Neural progenitor cell (in vitro differentiated cells): Measurements from ENCODE around the gene C2CD2L. TPM values are rescaled to one million over a fixed set of nuclear protein-coding genes. Genes with fewer than 3 reads are reported as not detected.

Source experiments
- DNase-seq: peaks from one replicate; pipeline ENCODE4 v3.0.0-alpha.2; 2016; ENCODE audit warnings: low spot score
- H2AFZ ChIP-seq: fragments of 200-600 bp; sonication (generic); replicated peaks from 2 replicates; pipeline ENCODE4 v1.6.1; 2016; ENCODE audit warnings: antibody characterized with exemption
- H3F3A ChIP-seq: fragments of 200-600 bp; sonication (generic); 2 replicates; pipeline ENCODE4 v1.6.1; 2016; ENCODE audit warnings: antibody characterized with exemption, low read depth
- H3K27ac ChIP-seq: fragments of 200-600 bp; sonication (generic); 2 replicates; pipeline ENCODE4 v1.5.1; 2016; ENCODE audit warnings: mild to moderate bottlenecking
- H3K27me3 ChIP-seq: fragments of 200-600 bp; sonication (generic); 2 replicates; pipeline ENCODE4 v1.6.1; 2016; ENCODE audit warnings: mild to moderate bottlenecking, moderate library complexity
- H3K36me3 ChIP-seq: fragments of 200-600 bp; sonication (generic); 2 replicates; pipeline ENCODE4 v1.5.1; 2016
- H3K4me1 ChIP-seq: fragments of 200-600 bp; sonication (generic); 2 replicates; pipeline ENCODE4 v1.6.1; 2016; ENCODE audit warnings: mixed run types
- H3K4me2 ChIP-seq: fragments of 200-600 bp; sonication (generic); 2 replicates; pipeline ENCODE4 v1.6.1; 2016
- H3K4me3 ChIP-seq: fragments of 200-600 bp; sonication (generic); 2 replicates; pipeline ENCODE4 v1.5.1; 2016
- H3K79me2 ChIP-seq: fragments of 200-600 bp; sonication (generic); 2 replicates; pipeline ENCODE4 v1.6.1; 2016; ENCODE audit warnings: low read depth
- H3K9ac ChIP-seq: fragments of 200-600 bp; sonication (generic); 2 replicates; pipeline ENCODE4 v1.6.1; 2016
- H3K9me3 ChIP-seq: fragments of 200-600 bp; sonication (generic); 2 replicates; pipeline ENCODE4 v1.5.1; 2016; ENCODE audit warnings: low read depth
- H4K20me1 ChIP-seq: fragments of 200-600 bp; sonication (generic); 2 replicates; pipeline ENCODE4 v1.6.1; 2016; ENCODE audit warnings: low read depth
- H3K27ac Mint-ChIP-seq: 3 replicates; pipeline ENCODE4 v1.8.0; 2021; ENCODE audit warnings: mixed read lengths
- H3K27me3 Mint-ChIP-seq: 2 replicates; pipeline ENCODE4 v1.8.0; 2022; ENCODE audit warnings: low read depth, mild to moderate bottlenecking, inconsistent platforms, moderate library complexity, mixed read lengths; ENCODE audit not compliant: insufficient read depth
- H3K36me3 Mint-ChIP-seq: 3 replicates; pipeline ENCODE4 v1.8.0; 2021; ENCODE audit warnings: mixed read lengths
- H3K4me1 Mint-ChIP-seq: 3 replicates; pipeline ENCODE4 v1.8.0; 2021; ENCODE audit warnings: mixed read lengths
- H3K4me3 Mint-ChIP-seq: 3 replicates; pipeline ENCODE4 v1.8.0; 2021; ENCODE audit warnings: mild to moderate bottlenecking, moderate library complexity, mixed read lengths
- H3K9me3 Mint-ChIP-seq: 3 replicates; pipeline ENCODE4 v1.8.0; 2020; ENCODE audit warnings: mixed read lengths
- EZH2 ChIP-seq: fragments of 200-600 bp; sonication (generic); IDR thresholded peaks from 2 replicates; pipeline ENCODE4 v1.6.1; 2017; ENCODE audit warnings: antibody characterized with exemption, mild to moderate bottlenecking, moderate library complexity
- EZH2phosphoT487 ChIP-seq: fragments of 200-600 bp; sonication (generic); IDR thresholded peaks from 2 replicates; pipeline ENCODE4 v1.6.1; 2017; ENCODE audit warnings: antibody characterized with exemption
- total RNA-seq: library from RNA; depleted of rRNA; stranded (reverse); fragments of >200 nt; gene quantifications from 2 replicates; pipeline ENCODE4 v1.2.3, GENCODE V29; 2015; ENCODE audit warnings: low replicate concordance
- TF ChIP-seq, protein P1 (sequence below): fragments of 200-600 bp; sonication (generic); IDR thresholded peaks from 2 replicates; pipeline ENCODE4 v1.5.1; 2017; ENCODE audit warnings: antibody characterized with exemption, mild to moderate bottlenecking

The C2CD2L gene
- total RNA-seq, 1 donor from 2014 or later, result 1.5 TPM

DNA sequence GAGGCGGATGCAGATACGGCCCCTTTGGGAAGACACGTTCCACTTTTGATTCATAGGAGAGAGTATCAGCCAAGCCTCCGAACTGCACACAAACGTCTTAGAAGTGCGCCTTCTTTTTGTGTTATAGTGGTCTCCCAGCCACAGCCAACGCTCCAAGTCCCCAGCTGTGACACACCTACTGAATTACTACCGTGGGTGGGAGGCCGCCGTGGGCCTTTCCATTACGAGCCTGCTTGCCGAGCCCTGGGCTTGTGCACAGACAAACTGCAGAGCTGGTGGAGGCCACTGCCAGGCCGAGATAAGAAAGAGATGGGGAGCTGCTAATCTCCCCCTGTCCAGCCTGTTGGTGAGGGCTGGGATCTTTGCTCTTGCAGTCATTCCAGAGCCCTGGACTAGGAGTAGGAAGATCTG, 21.7 kb upstream of the C2CD2L start:
- H3K79me2 ChIP-seq, result peaks cover 29% of the 10 kb centered on the region
- TF ChIP-seq, protein P1, sequence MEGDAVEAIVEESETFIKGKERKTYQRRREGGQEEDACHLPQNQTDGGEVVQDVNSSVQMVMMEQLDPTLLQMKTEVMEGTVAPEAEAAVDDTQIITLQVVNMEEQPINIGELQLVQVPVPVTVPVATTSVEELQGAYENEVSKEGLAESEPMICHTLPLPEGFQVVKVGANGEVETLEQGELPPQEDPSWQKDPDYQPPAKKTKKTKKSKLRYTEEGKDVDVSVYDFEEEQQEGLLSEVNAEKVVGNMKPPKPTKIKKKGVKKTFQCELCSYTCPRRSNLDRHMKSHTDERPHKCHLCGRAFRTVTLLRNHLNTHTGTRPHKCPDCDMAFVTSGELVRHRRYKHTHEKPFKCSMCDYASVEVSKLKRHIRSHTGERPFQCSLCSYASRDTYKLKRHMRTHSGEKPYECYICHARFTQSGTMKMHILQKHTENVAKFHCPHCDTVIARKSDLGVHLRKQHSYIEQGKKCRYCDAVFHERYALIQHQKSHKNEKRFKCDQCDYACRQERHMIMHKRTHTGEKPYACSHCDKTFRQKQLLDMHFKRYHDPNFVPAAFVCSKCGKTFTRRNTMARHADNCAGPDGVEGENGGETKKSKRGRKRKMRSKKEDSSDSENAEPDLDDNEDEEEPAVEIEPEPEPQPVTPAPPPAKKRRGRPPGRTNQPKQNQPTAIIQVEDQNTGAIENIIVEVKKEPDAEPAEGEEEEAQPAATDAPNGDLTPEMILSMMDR, result no peak
- no peak for TF ChIP-seq EZH2phosphoT487
- TF ChIP-seq EZH2, result no peak
- Mint-ChIP-seq H3K9me3 (no peaks in the 10 kb centered on the region), H3K4me1 (peaks cover 22% of the 10 kb centered on the region), H3K27ac (peak overlapping the region; percentile 94), H3K36me3 (peaks cover 6% of the 10 kb centered on the region), H3K27me3 (peaks cover 4% of the 10 kb centered on the region), H3K4me3 (peak overlapping the region; percentile 98)
- H3K9me3 ChIP-seq, result no peaks in the 10 kb centered on the region
- H3K36me3 ChIP-seq, result no peaks in the 10 kb centered on the region
- H3F3A ChIP-seq, result peaks cover 30% of the 10 kb centered on the region
- no peak overlapping the region for H2AFZ ChIP-seq
- peak; percentile 34 for DNase-seq
- peak overlapping the region; percentile 53 for H3K9ac ChIP-seq
- peak overlapping the region; percentile 90 for H3K4me2 ChIP-seq
- H3K27me3 ChIP-seq, result no peaks in the 10 kb centered on the region
- peak overlapping the region; percentile 71 for H3K4me3 ChIP-seq
- H3K27ac ChIP-seq, result peak overlapping the region; percentile 2
- H4K20me1 ChIP-seq, result peaks cover 21% of the 10 kb centered on the region
- H3K4me1 ChIP-seq, result peaks cover 5% of the 10 kb centered on the region

DNA sequence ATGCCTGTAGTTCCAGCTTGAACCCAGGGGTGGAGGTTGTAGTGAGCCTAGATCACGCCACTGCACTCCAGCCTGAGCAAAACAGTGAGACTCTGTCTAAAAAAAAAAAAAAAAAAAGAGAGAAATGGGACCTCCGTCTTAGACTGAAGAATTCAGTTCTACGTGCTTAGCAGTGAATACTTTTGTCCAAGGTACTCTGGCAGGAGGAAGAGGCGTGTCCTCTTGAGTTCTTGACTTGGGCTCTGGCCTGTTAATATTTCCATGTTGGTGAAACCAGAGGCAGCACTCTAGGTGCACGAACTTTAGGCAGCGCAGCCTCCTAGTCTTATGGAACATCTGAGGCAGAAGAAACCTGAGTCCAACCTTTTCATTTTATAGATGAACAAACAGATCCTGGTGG, 20.0 kb upstream of the C2CD2L start:
- Histone ChIP-seq H3K4me2 (no peak overlapping the region), H3K27ac (no peak overlapping the region), H3K4me1 (peaks cover 13% of the 10 kb centered on the region), H4K20me1 (peaks cover 37% of the 10 kb centered on the region), H3K79me2 (peaks cover 37% of the 10 kb centered on the region), H2AFZ (no peak overlapping the region), H3K36me3 (no peaks in the 10 kb centered on the region), H3K9me3 (no peaks in the 10 kb centered on the region), H3K9ac (no peak overlapping the region), H3F3A (peaks cover 45% of the 10 kb centered on the region), H3K27me3 (no peaks in the 10 kb centered on the region), H3K4me3 (no peak overlapping the region)
- Mint-ChIP-seq H3K27ac (no peak overlapping the region), H3K4me3 (peak overlapping the region; percentile 55), H3K9me3 (no peaks in the 10 kb centered on the region), H3K36me3 (peaks cover 7% of the 10 kb centered on the region), H3K4me1 (peaks cover 34% of the 10 kb centered on the region), H3K27me3 (peaks cover 4% of the 10 kb centered on the region)
- no peak for DNase-seq
- TF ChIP-seq, protein P1, result no peak
- no peak for TF ChIP-seq EZH2phosphoT487
- TF ChIP-seq EZH2, result no peak

DNA sequence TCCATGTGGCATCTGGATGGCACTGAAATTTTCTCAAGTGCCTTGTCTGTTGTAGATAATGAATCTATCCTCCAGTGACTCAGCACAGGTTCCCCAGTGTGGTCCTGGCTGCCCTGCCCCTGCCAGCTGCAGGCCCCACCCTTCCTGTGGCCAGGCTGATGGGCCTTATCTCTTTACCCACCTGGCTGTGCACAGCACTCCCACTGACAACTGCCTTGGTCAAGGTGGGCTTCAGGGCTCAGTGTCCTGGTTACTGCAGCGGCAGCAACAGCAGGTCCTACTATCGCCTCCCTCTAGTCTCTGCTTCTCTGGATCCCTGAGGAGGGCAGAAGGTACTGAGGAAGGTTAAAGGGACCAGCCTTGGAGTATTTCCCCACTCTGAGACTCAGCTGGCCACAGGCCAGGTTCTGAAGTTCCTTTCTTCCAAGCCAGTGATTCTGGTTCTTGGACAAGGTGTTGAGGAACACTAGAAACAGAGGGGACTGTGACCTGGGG, 19.4 kb upstream of the C2CD2L start:
- H3F3A ChIP-seq, result peaks cover 46% of the 10 kb centered on the region
- no peaks in the 10 kb centered on the region for H3K27me3 ChIP-seq
- Mint-ChIP-seq H3K27ac (no peak overlapping the region), H3K36me3 (peaks cover 12% of the 10 kb centered on the region), H3K4me1 (peaks cover 40% of the 10 kb centered on the region), H3K9me3 (no peaks in the 10 kb centered on the region), H3K4me3 (peak overlapping the region; percentile 55), H3K27me3 (peaks cover 7% of the 10 kb centered on the region)
- no peak for DNase-seq
- no peak overlapping the region for H2AFZ ChIP-seq
- H3K4me2 ChIP-seq, result no peak overlapping the region
- H3K4me3 ChIP-seq, result no peak overlapping the region
- peaks cover 44% of the 10 kb centered on the region for H3K79me2 ChIP-seq
- H3K27ac ChIP-seq, result no peak overlapping the region
- H4K20me1 ChIP-seq, result peaks cover 44% of the 10 kb centered on the region
- TF ChIP-seq, protein P1, result no peak
- TF ChIP-seq EZH2phosphoT487 (no peak), EZH2 (no peak)
- peaks cover 20% of the 10 kb centered on the region for H3K4me1 ChIP-seq
- no peak overlapping the region for H3K9ac ChIP-seq
- no peaks in the 10 kb centered on the region for H3K36me3 ChIP-seq
- no peaks in the 10 kb centered on the region for H3K9me3 ChIP-seq
